ENCODE results near the gene LSM10.

DNA sequence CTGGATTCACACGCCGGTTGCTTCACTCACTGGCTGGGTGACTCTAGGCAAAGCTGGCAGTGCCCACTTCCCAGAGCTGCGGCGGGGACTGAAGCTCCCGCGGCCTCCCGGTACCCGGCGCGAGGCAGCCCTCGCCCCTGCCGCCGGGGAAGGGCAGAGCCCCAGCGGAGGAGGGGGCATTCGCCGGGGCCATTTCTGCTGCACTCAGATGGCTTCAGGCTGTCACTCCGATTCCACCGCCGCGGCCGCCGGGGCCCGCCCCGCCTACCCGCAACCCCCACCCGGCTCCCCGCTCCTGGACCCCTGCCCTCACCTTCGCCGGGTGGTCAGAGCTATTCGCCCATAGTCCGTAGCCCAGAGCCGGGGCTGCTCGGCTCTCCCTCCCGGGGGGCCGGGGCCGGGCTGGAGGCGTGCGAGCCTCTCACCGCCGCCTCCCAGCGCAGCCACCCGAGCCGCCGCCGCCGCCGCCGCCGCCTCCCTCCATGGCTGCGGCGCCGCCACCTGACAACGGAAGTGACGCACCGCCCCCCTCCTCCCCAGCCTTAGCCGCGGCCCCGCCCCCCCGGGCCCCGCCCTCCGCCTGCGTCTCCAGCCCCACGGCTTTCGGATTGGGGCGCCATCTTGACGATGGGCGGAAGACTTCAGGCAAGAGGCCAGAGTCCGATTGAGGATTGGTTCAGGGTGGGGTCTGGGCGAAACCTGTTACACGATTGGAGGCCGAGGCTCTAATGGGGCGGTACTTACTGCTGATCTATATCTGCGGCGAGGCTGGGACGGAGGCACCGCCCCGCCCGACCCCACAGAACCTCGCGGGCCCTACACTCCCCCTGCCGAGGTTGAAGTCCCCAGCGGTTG is 12.1 kb downstream of the LSM10 start, which contains the start of gene STK40:
- TF ChIP-seq, protein P1, sequence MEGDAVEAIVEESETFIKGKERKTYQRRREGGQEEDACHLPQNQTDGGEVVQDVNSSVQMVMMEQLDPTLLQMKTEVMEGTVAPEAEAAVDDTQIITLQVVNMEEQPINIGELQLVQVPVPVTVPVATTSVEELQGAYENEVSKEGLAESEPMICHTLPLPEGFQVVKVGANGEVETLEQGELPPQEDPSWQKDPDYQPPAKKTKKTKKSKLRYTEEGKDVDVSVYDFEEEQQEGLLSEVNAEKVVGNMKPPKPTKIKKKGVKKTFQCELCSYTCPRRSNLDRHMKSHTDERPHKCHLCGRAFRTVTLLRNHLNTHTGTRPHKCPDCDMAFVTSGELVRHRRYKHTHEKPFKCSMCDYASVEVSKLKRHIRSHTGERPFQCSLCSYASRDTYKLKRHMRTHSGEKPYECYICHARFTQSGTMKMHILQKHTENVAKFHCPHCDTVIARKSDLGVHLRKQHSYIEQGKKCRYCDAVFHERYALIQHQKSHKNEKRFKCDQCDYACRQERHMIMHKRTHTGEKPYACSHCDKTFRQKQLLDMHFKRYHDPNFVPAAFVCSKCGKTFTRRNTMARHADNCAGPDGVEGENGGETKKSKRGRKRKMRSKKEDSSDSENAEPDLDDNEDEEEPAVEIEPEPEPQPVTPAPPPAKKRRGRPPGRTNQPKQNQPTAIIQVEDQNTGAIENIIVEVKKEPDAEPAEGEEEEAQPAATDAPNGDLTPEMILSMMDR (IDR thresholded peaks at IDR 0.05), result no peak
- TF ChIP-seq POLR2A (IDR thresholded peaks at IDR 0.05) (no peak), EP300 (IDR thresholded peaks at IDR 0.05) (no peak)

Measured in stomach (tissue), 4 donors.